Panc1 (cell line): ENCODE results near the gene ASCC3.

Source experiments
- CTCF ChIP-seq: fragments of 450-650 bp; IDR thresholded peaks from 2 replicates; pipeline ENCODE4 v1.5.1; 2017; ENCODE audit warnings: mild to moderate bottlenecking
- POLR2AphosphoS5 ChIP-seq: IDR thresholded peaks from 2 replicates; pipeline ENCODE4 v1.6.1; 2012; ENCODE audit warnings: mild to moderate bottlenecking, low read depth, low read length, moderate library complexity
- REST ChIP-seq, 2 experiments: IDR thresholded peaks; 2 replicates each; pipeline ENCODE4 v1.6.1; 2011 to 2012; ENCODE audit warnings: low read depth in 2 of 2, control low read depth in 1 of 2, low read length in 1 of 2, mild to moderate bottlenecking in 1 of 2, moderate library complexity in 1 of 2; ENCODE audit not compliant: insufficient read depth in 1 of 2
- SIN3A ChIP-seq: IDR thresholded peaks from 2 replicates; pipeline ENCODE4 v1.6.1; 2012; ENCODE audit warnings: low read depth, mild to moderate bottlenecking, low read length, moderate library complexity, borderline replicate concordance; ENCODE audit not compliant: insufficient read depth
- TCF7L2 ChIP-seq: IDR thresholded peaks from 2 replicates; pipeline ENCODE4 v1.6.1; 2011; ENCODE audit warnings: mild to moderate bottlenecking, low read depth, low read length, inconsistent platforms

GRCh38 chr6:100462706-100463629 is 418.2 kb downstream of the ASCC3 start:
- TF ChIP-seq REST (IDR thresholded peaks at IDR 0.05; ENCODE audit: insufficient read depth in 1 of 2, low read depth in 2 of 2, low read length in 1 of 2) (no peak), CTCF (no peak), TCF7L2 (no peak), SIN3A (no peak), POLR2AphosphoS5 (no peak)
